HEK293T (cell line): ENCODE results near the gene APOF.
"Not testable (repeated sequence)": the region's sequence is repeated elsewhere in the genome, so short reads cannot be mapped to it uniquely, and the experiment has no call there.

Source experiments
- BHLHE40 ChIP-seq: fragments of 450-650 bp; IDR thresholded peaks from 2 replicates; pipeline ENCODE4 v1.6.1; 2016; ENCODE audit warnings: mild to moderate bottlenecking, moderate library complexity, borderline replicate concordance
- ELF4 ChIP-seq: fragments of 450-650 bp; IDR thresholded peaks from 2 replicates; pipeline ENCODE4 v1.6.1; 2017; ENCODE audit warnings: antibody characterized with exemption
- FOXK2 ChIP-seq: fragments of 450-650 bp; IDR thresholded peaks from 2 replicates; pipeline ENCODE4 v1.6.1; 2016; ENCODE audit warnings: mild to moderate bottlenecking
- FOXM1 ChIP-seq: fragments of 450-650 bp; IDR thresholded peaks from 2 replicates; pipeline ENCODE4 v1.6.1; 2017; ENCODE audit warnings: mild to moderate bottlenecking, borderline replicate concordance
- L3MBTL2 ChIP-seq: fragments of 450-650 bp; conservative IDR thresholded peaks from 2 replicates; pipeline ENCODE4 v1.6.1; 2016; ENCODE audit warnings: mild to moderate bottlenecking
- NFRKB ChIP-seq: fragments of 450-650 bp; IDR thresholded peaks from 2 replicates; pipeline ENCODE4 v1.6.1; 2016; ENCODE audit warnings: mild to moderate bottlenecking, moderate library complexity
- SP1 ChIP-seq: fragments of 450-650 bp; IDR thresholded peaks from 2 replicates; pipeline ENCODE4 v1.6.1; 2017
- SUZ12 ChIP-seq: fragments of 450-650 bp; IDR thresholded peaks from 2 replicates; pipeline ENCODE4 v1.6.1; 2016; ENCODE audit warnings: mild to moderate bottlenecking

GRCh38 chr12:56335527-56335926 is 27.1 kb downstream of the APOF start:
- TF ChIP-seq NFRKB, FOXK2, SP1, L3MBTL2, FOXM1, BHLHE40, ELF4, SUZ12: not testable (repeated sequence)
